IMR-90 (cell line): ENCODE results near the gene RFPL3.

Source experiments
- CHD1 ChIP-seq: IDR thresholded peaks from 2 replicates; pipeline ENCODE4 v1.6.1; 2012; ENCODE audit warnings: low read depth, low read length, improper control_type of control experiment
- POLR2A ChIP-seq: IDR thresholded peaks from 2 replicates; pipeline ENCODE4 v1.6.1; 2012; ENCODE audit warnings: mild to moderate bottlenecking, low read depth, low read length
- TF ChIP-seq, protein P1 (sequence below): conservative IDR thresholded peaks from 2 replicates; pipeline ENCODE4 v1.5.1; 2012; ENCODE audit warnings: mild to moderate bottlenecking, low read depth, low read length, improper control_type of control experiment

DNA sequence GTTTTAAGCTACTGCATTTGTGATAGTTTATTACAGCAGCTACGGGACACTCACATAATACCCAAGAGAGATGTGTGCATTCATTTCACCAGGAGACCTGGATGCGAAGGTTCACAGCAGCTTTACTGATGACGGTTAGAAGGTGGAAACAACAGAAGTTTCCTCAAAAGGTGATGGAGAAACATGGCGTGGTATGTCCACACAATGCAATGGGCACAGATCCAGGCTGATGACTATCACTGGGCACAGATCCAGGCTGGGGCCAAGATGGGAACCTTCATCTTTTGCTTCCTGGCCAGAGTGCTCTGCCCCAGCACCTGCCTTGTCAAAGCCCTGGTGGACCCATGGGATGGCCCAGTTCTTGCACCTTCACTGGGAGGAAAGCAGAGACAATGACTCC lies 30.6 kb upstream of the RFPL3 start:
- TF ChIP-seq, protein P1, sequence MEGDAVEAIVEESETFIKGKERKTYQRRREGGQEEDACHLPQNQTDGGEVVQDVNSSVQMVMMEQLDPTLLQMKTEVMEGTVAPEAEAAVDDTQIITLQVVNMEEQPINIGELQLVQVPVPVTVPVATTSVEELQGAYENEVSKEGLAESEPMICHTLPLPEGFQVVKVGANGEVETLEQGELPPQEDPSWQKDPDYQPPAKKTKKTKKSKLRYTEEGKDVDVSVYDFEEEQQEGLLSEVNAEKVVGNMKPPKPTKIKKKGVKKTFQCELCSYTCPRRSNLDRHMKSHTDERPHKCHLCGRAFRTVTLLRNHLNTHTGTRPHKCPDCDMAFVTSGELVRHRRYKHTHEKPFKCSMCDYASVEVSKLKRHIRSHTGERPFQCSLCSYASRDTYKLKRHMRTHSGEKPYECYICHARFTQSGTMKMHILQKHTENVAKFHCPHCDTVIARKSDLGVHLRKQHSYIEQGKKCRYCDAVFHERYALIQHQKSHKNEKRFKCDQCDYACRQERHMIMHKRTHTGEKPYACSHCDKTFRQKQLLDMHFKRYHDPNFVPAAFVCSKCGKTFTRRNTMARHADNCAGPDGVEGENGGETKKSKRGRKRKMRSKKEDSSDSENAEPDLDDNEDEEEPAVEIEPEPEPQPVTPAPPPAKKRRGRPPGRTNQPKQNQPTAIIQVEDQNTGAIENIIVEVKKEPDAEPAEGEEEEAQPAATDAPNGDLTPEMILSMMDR: no peak
- TF ChIP-seq CHD1: no peak
- TF ChIP-seq POLR2A: no peak
